Measurements from ENCODE around the gene DTD2. TPM values are rescaled to one million over a fixed set of nuclear protein-coding genes. Genes with fewer than 3 reads are reported as not detected.
"Not testable (repeated sequence)": the region's sequence is repeated elsewhere in the genome, so short reads cannot be mapped to it uniquely, and the experiment has no call there.

DTD2 gene
- total RNA-seq, 2 experiments from 2014 or later = 16.7 to 18.1 TPM

- POLR2A ChIA-PET = no interaction called here
- Mint-ChIP-seq H3K4me3 (no peak overlapping the region), H3K4me1 (no peaks in the 10 kb centered on the region), H3K36me3 (no peaks in the 10 kb centered on the region), H3K27ac (no peak overlapping the region), H3K9me3 (peaks cover 1% of the 10 kb centered on the region), H3K27me3 (peaks cover 4% of the 10 kb centered on the region)
- ATAC-seq (ENCODE audit: low read depth) = no peak
- DNase-seq = no peak
Measured at GRCh38 chr14:31465111-31465510, 7.8 kb upstream of the DTD2 start.

GRCh38 chr14:31462450-31462849 is 5.1 kb upstream of the DTD2 start:
- POLR2A ChIA-PET; H3K9me3 Mint-ChIP-seq; H3K4me1 Mint-ChIP-seq; ATAC-seq (ENCODE audit: low read depth); DNase-seq; H3K27ac Mint-ChIP-seq; H3K27me3 Mint-ChIP-seq; H3K36me3 Mint-ChIP-seq; H3K4me3 Mint-ChIP-seq: not testable (repeated sequence)

- Mint-ChIP-seq H3K27me3 (peaks cover 4% of the 10 kb centered on the region), H3K9me3 (no peaks in the 10 kb centered on the region), H3K4me3 (no peak overlapping the region), H3K36me3 (no peaks in the 10 kb centered on the region), H3K27ac (no peak overlapping the region), H3K4me1 (peaks cover 9% of the 10 kb centered on the region)
- POLR2A ChIA-PET = no interaction called here
- no peak for DNase-seq
- ATAC-seq (ENCODE audit: low read depth) = no peak
Measured at GRCh38 chr14:31461545-31461944, 4.2 kb upstream of the DTD2 start.

GRCh38 chr14:31457665-31458659 is 656 bp upstream of the DTD2 start:
- POLR2A ChIA-PET = interaction anchor here (0.8 to 2.1 kb wide), 7 partner anchors 26 to 836 kb away, joined by 3 to 22 read pairs (median 3); partner anchors contain the start of genes HEATR5A, HECTD1 and SCFD1
- Mint-ChIP-seq H3K4me1 (peaks cover 17% of the 10 kb centered on the region), H3K27ac (peak overlapping the region; percentile 92), H3K4me3 (peak overlapping the region; percentile 92), H3K36me3 (no peaks in the 10 kb centered on the region), H3K9me3 (no peaks in the 10 kb centered on the region), H3K27me3 (no peaks in the 10 kb centered on the region)
- ATAC-seq (ENCODE audit: low read depth) (no peak), DNase-seq (no peak)

- Mint-ChIP-seq H3K27me3 (no peaks in the 10 kb centered on the region), H3K4me1 (peaks cover 4% of the 10 kb centered on the region), H3K27ac (no peak overlapping the region), H3K9me3 (no peaks in the 10 kb centered on the region), H3K4me3 (no peak overlapping the region), H3K36me3 (peaks cover 8% of the 10 kb centered on the region)
- ATAC-seq (ENCODE audit: low read depth) = no peak
- DNase-seq = no peak
- POLR2A ChIA-PET = no interaction called here
Measured at GRCh38 chr14:31449971-31450610, 7.2 kb downstream of the DTD2 start.

- Mint-ChIP-seq H3K27me3 (no peaks in the 10 kb centered on the region), H3K4me1 (no peaks in the 10 kb centered on the region), H3K27ac (no peak overlapping the region), H3K4me3 (no peak overlapping the region), H3K36me3 (peaks cover 9% of the 10 kb centered on the region), H3K9me3 (no peaks in the 10 kb centered on the region)
- DNase-seq = no peak
- POLR2A ChIA-PET = interaction anchor here (0.9 kb wide), 1 partner anchor 241 kb away, joined by 3 read pairs; the partner anchor contains the start of gene HECTD1
- no peak for ATAC-seq (ENCODE audit: low read depth)
Measured at GRCh38 chr14:31449136-31449535, 8.2 kb downstream of the DTD2 start.

- Mint-ChIP-seq H3K4me3 (no peak overlapping the region), H3K36me3 (peaks cover 9% of the 10 kb centered on the region), H3K27me3 (no peaks in the 10 kb centered on the region), H3K9me3 (no peaks in the 10 kb centered on the region), H3K4me1 (no peaks in the 10 kb centered on the region), H3K27ac (no peak overlapping the region)
- ATAC-seq (ENCODE audit: low read depth) = no peak
- POLR2A ChIA-PET = interaction anchor here (1.1 kb wide), 1 partner anchor 25 kb away, joined by 3 read pairs; the partner anchor contains the start of gene HEATR5A
- DNase-seq = no peak
Measured at GRCh38 chr14:31445703-31446102, 11.6 kb downstream of the DTD2 start.

GRCh38 chr14:31442284-31442683 is 15.0 kb downstream of the DTD2 start:
- ATAC-seq (ENCODE audit: low read depth) (no peak), DNase-seq (no peak)
- POLR2A ChIA-PET = no interaction called here
- peaks cover 3% of the 10 kb centered on the region for H3K9me3 Mint-ChIP-seq
- H3K27ac Mint-ChIP-seq = no peak overlapping the region
- H3K4me3 Mint-ChIP-seq = no peak overlapping the region
- peaks cover 15% of the 10 kb centered on the region for H3K36me3 Mint-ChIP-seq
- no peaks in the 10 kb centered on the region for H3K4me1 Mint-ChIP-seq
- no peaks in the 10 kb centered on the region for H3K27me3 Mint-ChIP-seq

GRCh38 chr14:31441273-31442111 is 15.8 kb downstream of the DTD2 start:
- no peak for ATAC-seq (ENCODE audit: low read depth)
- H3K27me3 Mint-ChIP-seq = no peaks in the 10 kb centered on the region
- H3K27ac Mint-ChIP-seq = no peak overlapping the region
- H3K4me3 Mint-ChIP-seq = no peak overlapping the region
- H3K4me1 Mint-ChIP-seq = no peaks in the 10 kb centered on the region
- POLR2A ChIA-PET = no interaction called here
- H3K9me3 Mint-ChIP-seq = peaks cover 3% of the 10 kb centered on the region
- peaks cover 14% of the 10 kb centered on the region for H3K36me3 Mint-ChIP-seq
- no peak for DNase-seq

- ATAC-seq (ENCODE audit: low read depth) = no peak
- Mint-ChIP-seq H3K4me3 (no peak overlapping the region), H3K4me1 (no peaks in the 10 kb centered on the region), H3K36me3 (peaks cover 14% of the 10 kb centered on the region), H3K27me3 (no peaks in the 10 kb centered on the region), H3K9me3 (peaks cover 3% of the 10 kb centered on the region), H3K27ac (no peak overlapping the region)
- POLR2A ChIA-PET = no interaction called here
- DNase-seq = no peak
Measured at GRCh38 chr14:31440280-31440679, 17.0 kb downstream of the DTD2 start.

GRCh38 chr14:31439561-31439960 is 17.7 kb downstream of the DTD2 start:
- H3K27ac Mint-ChIP-seq = no peak overlapping the region
- H3K9me3 Mint-ChIP-seq = peaks cover 3% of the 10 kb centered on the region
- ATAC-seq (ENCODE audit: low read depth) (no peak), DNase-seq (no peak)
- H3K4me1 Mint-ChIP-seq = no peaks in the 10 kb centered on the region
- POLR2A ChIA-PET = no interaction called here
- H3K4me3 Mint-ChIP-seq = no peak overlapping the region
- H3K27me3 Mint-ChIP-seq = no peaks in the 10 kb centered on the region
- peaks cover 14% of the 10 kb centered on the region for H3K36me3 Mint-ChIP-seq

- DNase-seq; H3K4me3 Mint-ChIP-seq; H3K9me3 Mint-ChIP-seq; H3K27ac Mint-ChIP-seq; H3K4me1 Mint-ChIP-seq; ATAC-seq (ENCODE audit: low read depth); H3K27me3 Mint-ChIP-seq: not testable (repeated sequence)
- POLR2A ChIA-PET = interaction anchor here (0.7 kb wide), 1 partner anchor 502 kb away, joined by 6 read pairs; no protein-coding TSS in a partner anchor
- peaks cover 13% of the 10 kb centered on the region for H3K36me3 Mint-ChIP-seq
Measured at GRCh38 chr14:31437045-31437691, 20.1 kb downstream of the DTD2 start.

GRCh38 chr14:31435276-31435675 is 22.0 kb downstream of the DTD2 start:
- no peak overlapping the region for H3K27ac Mint-ChIP-seq
- POLR2A ChIA-PET = no interaction called here
- H3K9me3 Mint-ChIP-seq = peaks cover 8% of the 10 kb centered on the region
- H3K4me1 Mint-ChIP-seq = no peaks in the 10 kb centered on the region
- DNase-seq (no peak), ATAC-seq (ENCODE audit: low read depth) (no peak)
- H3K27me3 Mint-ChIP-seq = no peaks in the 10 kb centered on the region
- H3K36me3 Mint-ChIP-seq = peaks cover 19% of the 10 kb centered on the region
- H3K4me3 Mint-ChIP-seq = no peak overlapping the region

Data from activated naive CD8-positive, alpha-beta T cell treated with anti-CD3 and anti-CD28 coated beads, Interleukin-2, amount 10 ng/mL, durations not matched to agents 7 days and 5 days (primary cell).